Smooth muscle cell (in vitro differentiated cells): ENCODE results near the gene KCNQ5. TPM values are rescaled to one million over a fixed set of nuclear protein-coding genes. Genes with fewer than 3 reads are reported as not detected.
A peak's percentile ranks its signal among the peaks of the same experiment; 100 is the strongest.

ENCODE experiments used
- DNase-seq: peaks from one replicate; lab custom pipeline; 2025; ENCODE audit not compliant: unreplicated experiment; lab: John Stamatoyannopoulos, UW
- H2AFZ ChIP-seq: fragments of 200-600 bp; sonication (generic); 2 replicates; pipeline ENCODE4 v1.6.0; 2016; ENCODE audit warnings: antibody characterized with exemption, low read depth, mild to moderate bottlenecking
- H3F3A ChIP-seq: fragments of 200-600 bp; sonication (generic); 2 replicates; pipeline ENCODE4 v1.6.0; 2017; ENCODE audit warnings: antibody characterized with exemption, low read depth
- H3K27ac ChIP-seq: fragments of 200-600 bp; sonication (generic); 2 replicates; pipeline ENCODE4 v1.5.1; 2016; ENCODE audit warnings: low read depth, mild to moderate bottlenecking
- H3K27me3 ChIP-seq: fragments of 200-600 bp; sonication (generic); 2 replicates; pipeline ENCODE4 v1.6.1; 2016; ENCODE audit warnings: low read depth, mild to moderate bottlenecking
- H3K36me3 ChIP-seq: fragments of 200-600 bp; sonication (generic); 2 replicates; pipeline ENCODE4 v1.5.1; 2016; ENCODE audit warnings: low read depth
- H3K4me1 ChIP-seq: fragments of 200-600 bp; sonication (generic); 2 replicates; pipeline ENCODE4 v1.5.1; 2016; ENCODE audit warnings: low read depth
- H3K4me2 ChIP-seq: fragments of 200-600 bp; sonication (generic); 2 replicates; pipeline ENCODE4 v1.6.0; 2016; ENCODE audit warnings: mild to moderate bottlenecking
- H3K4me3 ChIP-seq: fragments of 200-600 bp; sonication (generic); 2 replicates; pipeline ENCODE4 v1.5.1; 2016; ENCODE audit warnings: mild to moderate bottlenecking
- H3K79me2 ChIP-seq: fragments of 200-600 bp; sonication (generic); 2 replicates; pipeline ENCODE4 v1.6.0; 2016; ENCODE audit warnings: low read depth, mild to moderate bottlenecking
- H3K9ac ChIP-seq: fragments of 200-600 bp; sonication (generic); 2 replicates; pipeline ENCODE4 v1.6.0; 2016; ENCODE audit warnings: low read depth
- H3K9me3 ChIP-seq: fragments of 200-600 bp; sonication (generic); replicated peaks from 2 replicates; pipeline ENCODE4 v1.5.1; 2016; ENCODE audit warnings: low read depth
- H4K20me1 ChIP-seq: fragments of 200-600 bp; sonication (generic); 2 replicates; pipeline ENCODE4 v1.6.0; 2016; ENCODE audit warnings: low read depth
- WGBS: methylation state at CpG from one replicate; pipeline ENCODE4 v1.1.7; 2016; ENCODE audit warnings: low lambda C conversion rate; 5-methylcytosine and 5-hydroxymethylcytosine counted together
- polyA plus RNA-seq: library from polyadenylated mRNA; unstranded; fragments of >200 nt; fragmentation: Nextera tagmentation; extraction: Ambion mirVana; gene quantifications from 2 replicates; pipeline ENCODE4 v1.2.1, GENCODE V29; 2016
- total RNA-seq: library from RNA; depleted of rRNA; stranded (reverse); fragments of >200 nt; gene quantifications from 2 replicates; pipeline ENCODE4 v1.2.3, GENCODE V29; 2014
- TF ChIP-seq, protein P1 (sequence below): fragments of 200-600 bp; sonication (generic); IDR thresholded peaks from 2 replicates; pipeline ENCODE4 v1.5.1; 2017; ENCODE audit warnings: borderline replicate concordance, mild to moderate bottlenecking, antibody characterized with exemption; ENCODE audit not compliant: insufficient read depth, poor library complexity, severe bottlenecking

KCNQ5 gene
- total and polyA plus RNA-seq, 2 experiments from 2014 or later: 1.2 to 2.0 TPM

DNA sequence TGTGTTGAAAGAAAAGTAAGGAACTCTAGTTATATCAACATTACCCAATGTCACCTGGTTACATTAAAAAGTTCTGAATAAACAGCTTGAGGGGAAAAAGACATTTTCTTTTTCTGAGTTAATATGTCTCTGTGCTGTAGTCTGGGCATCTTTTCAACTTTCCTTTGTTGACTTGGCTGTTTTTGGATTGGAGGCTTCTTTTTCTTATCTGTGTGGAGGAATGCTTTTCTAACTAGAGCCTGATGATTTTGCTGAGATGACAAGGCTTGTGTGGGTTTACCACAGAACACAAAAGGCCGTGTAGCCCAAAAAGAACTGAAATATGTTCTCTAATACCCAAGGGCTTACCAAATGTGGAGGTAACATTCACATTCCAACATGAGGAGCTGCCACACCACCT, 161.8 kb downstream of the KCNQ5 start:
- Histone ChIP-seq H3K36me3 (no peaks in the 10 kb centered on the region), H3K27me3 (no peaks in the 10 kb centered on the region), H2AFZ (no peak overlapping the region), H3K4me3 (no peak overlapping the region), H3K9ac (no peak overlapping the region), H3K9me3 (no peaks in the 10 kb centered on the region), H3K79me2 (no peaks in the 10 kb centered on the region), H3K4me1 (no peaks in the 10 kb centered on the region), H4K20me1 (no peaks in the 10 kb centered on the region), H3K4me2 (peak overlapping the region; percentile 61), H3K27ac (peak overlapping the region; percentile 74), H3F3A (peaks cover 3% of the 10 kb centered on the region)
- 25% methylated on average over 1 of the region's 1 CpG for WGBS
- DNase-seq: no peak
- TF ChIP-seq, protein P1, sequence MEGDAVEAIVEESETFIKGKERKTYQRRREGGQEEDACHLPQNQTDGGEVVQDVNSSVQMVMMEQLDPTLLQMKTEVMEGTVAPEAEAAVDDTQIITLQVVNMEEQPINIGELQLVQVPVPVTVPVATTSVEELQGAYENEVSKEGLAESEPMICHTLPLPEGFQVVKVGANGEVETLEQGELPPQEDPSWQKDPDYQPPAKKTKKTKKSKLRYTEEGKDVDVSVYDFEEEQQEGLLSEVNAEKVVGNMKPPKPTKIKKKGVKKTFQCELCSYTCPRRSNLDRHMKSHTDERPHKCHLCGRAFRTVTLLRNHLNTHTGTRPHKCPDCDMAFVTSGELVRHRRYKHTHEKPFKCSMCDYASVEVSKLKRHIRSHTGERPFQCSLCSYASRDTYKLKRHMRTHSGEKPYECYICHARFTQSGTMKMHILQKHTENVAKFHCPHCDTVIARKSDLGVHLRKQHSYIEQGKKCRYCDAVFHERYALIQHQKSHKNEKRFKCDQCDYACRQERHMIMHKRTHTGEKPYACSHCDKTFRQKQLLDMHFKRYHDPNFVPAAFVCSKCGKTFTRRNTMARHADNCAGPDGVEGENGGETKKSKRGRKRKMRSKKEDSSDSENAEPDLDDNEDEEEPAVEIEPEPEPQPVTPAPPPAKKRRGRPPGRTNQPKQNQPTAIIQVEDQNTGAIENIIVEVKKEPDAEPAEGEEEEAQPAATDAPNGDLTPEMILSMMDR: no peak

DNA sequence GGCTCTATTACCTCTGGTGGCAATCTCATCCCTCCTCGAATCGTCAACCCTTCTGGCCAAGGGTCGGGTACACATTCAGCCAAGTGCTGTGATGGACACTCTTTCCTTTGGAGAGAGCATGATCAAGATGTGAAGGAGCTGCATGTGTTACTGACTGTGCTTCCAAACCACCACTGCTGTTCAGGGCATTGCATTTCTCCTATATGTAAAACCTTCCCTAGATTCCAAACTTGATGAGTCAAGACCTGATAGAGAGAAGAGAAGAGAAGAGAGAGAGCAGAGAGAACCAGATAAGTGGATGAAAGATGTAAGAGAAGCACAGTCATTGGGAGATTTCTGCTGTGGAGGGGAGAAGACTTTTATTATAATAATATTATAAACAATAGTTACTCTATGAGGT, 162.2 kb downstream of the KCNQ5 start:
- no peak for DNase-seq

DNA sequence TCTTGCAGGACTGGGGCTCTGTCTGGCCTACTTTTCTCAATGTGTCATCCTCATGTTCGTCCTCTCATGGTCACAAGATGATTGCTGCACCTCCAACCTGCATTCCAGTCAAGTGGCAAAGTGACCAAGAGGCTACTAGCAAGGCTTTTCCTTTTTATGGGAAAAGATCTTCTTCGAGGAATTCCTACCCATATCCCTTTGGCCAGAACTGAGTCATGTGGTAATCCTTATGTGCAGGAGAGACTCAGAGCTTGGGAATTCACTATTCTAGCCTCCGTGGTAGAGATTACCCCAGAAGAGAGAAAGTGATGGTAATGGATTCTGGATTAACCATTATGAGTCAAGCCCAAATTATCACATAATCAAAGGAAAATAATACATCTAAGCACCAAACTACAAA, 162.7 kb downstream of the KCNQ5 start:
- H3K27ac ChIP-seq: peak overlapping the region; percentile 74
- peak overlapping the region; percentile 61 for H3K4me2 ChIP-seq

More for the DNA sequence above, 162.2 kb downstream of the KCNQ5 start:
- H3K36me3 ChIP-seq: no peaks in the 10 kb centered on the region
- no peaks in the 10 kb centered on the region for H3K79me2 ChIP-seq
- H3K27ac ChIP-seq: peak overlapping the region; percentile 74
- no peaks in the 10 kb centered on the region for H3K9me3 ChIP-seq
- no peak overlapping the region for H3K4me3 ChIP-seq
- H3K4me1 ChIP-seq: no peaks in the 10 kb centered on the region
- 94% methylated on average over 3 of the region's 3 CpGs for WGBS
- no peak overlapping the region for H2AFZ ChIP-seq
- H4K20me1 ChIP-seq: no peaks in the 10 kb centered on the region
- TF ChIP-seq, protein P1: no peak
- H3K9ac ChIP-seq: no peak overlapping the region
- H3K4me2 ChIP-seq: peak overlapping the region; percentile 61
- peaks cover 3% of the 10 kb centered on the region for H3F3A ChIP-seq
- no peaks in the 10 kb centered on the region for H3K27me3 ChIP-seq

More for the DNA sequence above, 162.7 kb downstream of the KCNQ5 start:
- Histone ChIP-seq H3K9me3 (no peaks in the 10 kb centered on the region), H3K27me3 (no peaks in the 10 kb centered on the region), H3K79me2 (no peaks in the 10 kb centered on the region), H2AFZ (no peak overlapping the region), H3K4me3 (no peak overlapping the region), H3K36me3 (no peaks in the 10 kb centered on the region), H3F3A (peaks cover 3% of the 10 kb centered on the region), H4K20me1 (no peaks in the 10 kb centered on the region), H3K4me1 (no peaks in the 10 kb centered on the region), H3K9ac (no peak overlapping the region)
- TF ChIP-seq, protein P1: no peak
- no peak for DNase-seq
- WGBS: 8% methylated on average over 3 of the region's 3 CpGs
